ENCODE results near the gene ZNF107. TPM values are rescaled to one million over a fixed set of nuclear protein-coding genes. Genes with fewer than 3 reads are reported as not detected.
"Not testable (repeated sequence)": the region's sequence is repeated elsewhere in the genome, so short reads cannot be mapped to it uniquely, and the experiment has no call there.

Gene ZNF107
- total RNA-seq, 4 donors from 2014 or later: 3.6 to 9.0 (median 6.4) TPM

DNA sequence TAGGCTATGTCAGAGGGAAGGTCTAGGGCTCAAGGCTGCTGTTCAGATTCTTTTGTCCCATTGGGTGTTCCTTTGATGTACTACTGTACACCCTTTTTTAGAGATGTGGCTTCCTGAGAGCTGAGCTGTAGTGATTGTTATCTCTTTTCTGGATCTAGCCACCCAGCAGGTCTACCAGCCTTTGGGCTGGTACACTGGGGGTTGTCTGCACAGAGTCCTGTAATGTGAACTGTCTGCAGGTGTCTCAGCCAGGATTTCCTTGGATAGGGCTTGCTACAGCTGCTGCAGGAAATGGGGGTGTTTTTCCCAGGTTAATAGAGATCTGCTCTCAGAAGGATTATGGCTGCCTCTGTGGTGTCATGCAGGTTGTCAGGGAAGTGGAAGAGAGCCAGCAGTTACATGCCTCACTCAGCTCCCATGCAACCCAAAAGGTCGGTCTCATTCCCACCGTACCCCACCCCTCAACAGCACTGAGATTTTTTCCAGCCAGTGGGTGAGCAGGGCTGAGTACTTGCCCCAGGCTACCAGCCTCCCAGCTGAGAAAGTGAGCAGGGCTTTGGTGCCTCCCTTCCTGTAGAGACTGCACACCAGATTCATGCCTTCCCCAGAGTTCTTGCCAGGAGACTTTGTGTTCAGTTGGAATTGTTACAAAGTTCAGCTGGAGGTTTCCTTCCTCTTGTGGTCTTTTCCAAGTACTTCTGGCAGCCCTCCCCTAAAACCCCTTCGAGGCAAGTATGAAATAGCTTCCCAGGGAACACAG is 63.3 kb downstream of the ZNF107 start:
- H3K4me1 ChIP-seq: no peaks in the 10 kb centered on the region
- H3K9me3 ChIP-seq: peaks cover 0 to 28% (median 0%) of the 10 kb centered on the region in 4 donors

DNA sequence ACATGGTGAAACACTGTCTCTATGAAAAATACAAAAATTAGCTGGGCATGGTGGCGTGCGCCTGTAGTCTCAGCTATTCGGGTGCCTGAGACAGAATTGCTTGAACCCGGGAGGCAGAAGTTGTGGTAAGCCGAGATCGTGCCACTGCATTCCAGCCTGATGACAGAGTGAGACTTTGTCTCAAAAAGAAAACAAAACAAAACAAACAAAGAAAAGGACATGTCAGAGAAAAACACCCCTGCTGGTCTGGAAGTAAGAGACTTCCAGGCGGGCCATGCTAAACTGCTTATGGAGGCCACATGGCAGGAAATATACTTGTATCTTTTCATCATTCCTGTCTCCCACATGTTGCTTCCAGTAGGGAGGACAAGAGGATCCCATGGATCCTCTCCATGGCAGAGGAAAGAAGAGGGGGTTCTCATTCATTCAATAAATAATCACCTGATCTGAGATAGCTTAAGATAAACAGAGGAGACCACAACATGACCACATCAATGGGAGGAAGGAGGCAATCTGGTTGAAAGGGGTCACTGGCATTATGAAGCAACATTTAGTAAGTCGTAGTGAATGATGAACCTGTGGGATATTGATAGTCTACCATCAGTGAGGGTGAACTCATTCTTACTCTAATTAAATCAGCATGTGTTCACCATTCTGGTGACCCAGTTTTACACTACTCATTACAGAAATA is 67.8 kb downstream of the ZNF107 start:
- peaks cover 0 to 22% (median 0%) of the 10 kb centered on the region in 4 donors for H3K9me3 ChIP-seq
- H3K4me1 ChIP-seq: no peaks in the 10 kb centered on the region
- TF ChIP-seq, protein P1, sequence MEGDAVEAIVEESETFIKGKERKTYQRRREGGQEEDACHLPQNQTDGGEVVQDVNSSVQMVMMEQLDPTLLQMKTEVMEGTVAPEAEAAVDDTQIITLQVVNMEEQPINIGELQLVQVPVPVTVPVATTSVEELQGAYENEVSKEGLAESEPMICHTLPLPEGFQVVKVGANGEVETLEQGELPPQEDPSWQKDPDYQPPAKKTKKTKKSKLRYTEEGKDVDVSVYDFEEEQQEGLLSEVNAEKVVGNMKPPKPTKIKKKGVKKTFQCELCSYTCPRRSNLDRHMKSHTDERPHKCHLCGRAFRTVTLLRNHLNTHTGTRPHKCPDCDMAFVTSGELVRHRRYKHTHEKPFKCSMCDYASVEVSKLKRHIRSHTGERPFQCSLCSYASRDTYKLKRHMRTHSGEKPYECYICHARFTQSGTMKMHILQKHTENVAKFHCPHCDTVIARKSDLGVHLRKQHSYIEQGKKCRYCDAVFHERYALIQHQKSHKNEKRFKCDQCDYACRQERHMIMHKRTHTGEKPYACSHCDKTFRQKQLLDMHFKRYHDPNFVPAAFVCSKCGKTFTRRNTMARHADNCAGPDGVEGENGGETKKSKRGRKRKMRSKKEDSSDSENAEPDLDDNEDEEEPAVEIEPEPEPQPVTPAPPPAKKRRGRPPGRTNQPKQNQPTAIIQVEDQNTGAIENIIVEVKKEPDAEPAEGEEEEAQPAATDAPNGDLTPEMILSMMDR (IDR thresholded peaks at IDR 0.05): no peak
- TF ChIP-seq POLR2A (IDR thresholded peaks at IDR 0.05) (no peak), EP300 (IDR thresholded peaks at IDR 0.05) (no peak)
- 91 to 92% methylated on average over 8 of the region's 8 CpGs for WGBS, 2 donors
- no peak overlapping the region for H3K4me3 ChIP-seq
- no peaks in the 10 kb centered on the region for H3K36me3 ChIP-seq
- DNase-seq (ENCODE audit: low spot score in 2 of 2): no peak
- no peaks in the 10 kb centered on the region for H3K27me3 ChIP-seq
- H3K27ac ChIP-seq: no peak overlapping the region

More for the DNA sequence above, 63.3 kb downstream of the ZNF107 start:
- 71 to 81% methylated on average over 3 of the region's 3 CpGs for WGBS, 2 donors
- no peak for DNase-seq (ENCODE audit: low spot score in 2 of 2)
- no peak overlapping the region for H3K4me3 ChIP-seq
- H3K27me3 ChIP-seq: no peaks in the 10 kb centered on the region
- no peak overlapping the region for H3K27ac ChIP-seq
- no peak for TF ChIP-seq POLR2A (IDR thresholded peaks at IDR 0.05)
- no peak for TF ChIP-seq EP300 (IDR thresholded peaks at IDR 0.05)
- TF ChIP-seq, protein P1 (IDR thresholded peaks at IDR 0.05): no peak
- no peaks in the 10 kb centered on the region for H3K36me3 ChIP-seq

DNA sequence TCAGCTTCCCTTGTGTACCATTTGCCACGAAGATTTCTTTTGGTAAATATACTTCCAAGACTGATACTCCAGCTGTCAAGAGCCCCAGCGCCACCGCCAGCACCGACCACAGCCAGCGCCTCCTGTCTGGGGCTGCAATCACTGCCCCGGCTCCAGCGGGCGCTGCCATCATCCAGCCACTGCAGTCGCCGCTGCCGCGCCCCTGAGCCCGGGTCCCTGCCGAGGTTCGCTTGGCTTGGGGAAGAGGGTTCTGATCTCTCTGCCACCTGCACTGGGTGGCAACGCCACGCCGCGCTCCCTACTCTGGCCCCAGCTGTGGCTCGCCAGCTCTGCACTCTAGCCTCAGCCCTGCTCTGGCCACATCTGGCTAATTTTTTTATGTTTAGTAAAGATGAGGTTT is 70.6 kb downstream of the ZNF107 start:
- 91 to 97% methylated on average over 19 to 20 of the region's 20 CpGs for WGBS, 2 donors
- TF ChIP-seq EP300 (IDR thresholded peaks at IDR 0.05) (no peak), POLR2A (IDR thresholded peaks at IDR 0.05) (no peak)
- Histone ChIP-seq H3K27ac (no peak overlapping the region), H3K4me1 (no peaks in the 10 kb centered on the region), H3K9me3 (peaks cover 0 to 17% (median 0%) of the 10 kb centered on the region in 4 donors), H3K27me3 (no peaks in the 10 kb centered on the region), H3K4me3 (no peak overlapping the region), H3K36me3 (no peaks in the 10 kb centered on the region)
- DNase-seq (ENCODE audit: low spot score in 2 of 2): no peak

DNA sequence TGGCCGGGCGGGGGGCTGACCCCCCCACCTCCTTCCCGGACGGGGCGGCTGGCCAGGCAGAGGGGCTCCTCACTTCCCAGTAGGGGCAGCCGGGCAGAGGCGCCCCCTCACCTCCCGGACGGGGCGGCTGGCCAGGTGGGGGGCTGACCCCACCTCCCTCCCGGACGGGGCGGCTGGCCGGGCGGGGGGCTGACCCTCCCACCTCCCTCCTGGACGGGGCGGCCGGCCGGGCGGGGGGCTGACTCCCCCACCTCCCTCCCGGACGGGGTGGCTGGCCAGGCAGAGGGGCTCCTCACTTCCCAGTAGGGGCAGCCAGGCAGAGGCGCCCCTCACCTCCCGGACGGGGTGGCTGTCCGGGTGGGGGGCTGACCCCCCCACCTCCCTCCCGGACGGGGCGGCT is 72.5 kb downstream of the ZNF107 start:
- not testable (repeated sequence) for H3K27me3 ChIP-seq; H3K4me3 ChIP-seq; DNase-seq (ENCODE audit: low spot score in 2 of 2); H3K27ac ChIP-seq; H3K36me3 ChIP-seq; H3K4me1 ChIP-seq
- no CpG with 5 or more reads among the region's 29 CpGs for WGBS, 2 donors
- peaks cover 0 to 17% (median 0%) of the 10 kb centered on the region in 4 donors for H3K9me3 ChIP-seq

DNA sequence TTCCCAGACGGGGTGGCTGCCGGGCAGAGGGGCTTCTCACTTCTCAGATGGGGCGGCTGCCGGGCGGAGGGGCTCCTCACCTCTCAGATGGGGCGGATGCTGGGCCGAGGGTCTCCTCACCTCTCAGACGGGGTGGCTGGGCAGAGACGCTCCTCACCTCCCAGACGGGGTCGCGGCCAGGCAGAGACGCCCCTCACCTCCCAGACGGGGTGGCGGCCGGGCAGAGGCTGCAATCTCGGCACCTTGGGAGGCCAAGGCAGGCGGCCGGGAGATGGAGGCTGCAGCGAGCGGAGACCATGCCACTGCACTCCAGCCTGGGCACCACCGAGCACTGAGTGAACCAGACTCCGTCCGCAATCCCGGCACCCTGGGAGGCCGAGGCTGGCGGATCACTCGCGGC is 73.0 kb downstream of the ZNF107 start:
- H3K27me3 ChIP-seq; H3K4me3 ChIP-seq; H3K36me3 ChIP-seq; H3K27ac ChIP-seq; DNase-seq (ENCODE audit: low spot score in 2 of 2); H3K4me1 ChIP-seq: not testable (repeated sequence)
- WGBS, 2 donors: 94 to 95% methylated on average over 21 to 27 of the region's 29 CpGs
- peaks cover 0 to 17% (median 0%) of the 10 kb centered on the region in 4 donors for H3K9me3 ChIP-seq

DNA sequence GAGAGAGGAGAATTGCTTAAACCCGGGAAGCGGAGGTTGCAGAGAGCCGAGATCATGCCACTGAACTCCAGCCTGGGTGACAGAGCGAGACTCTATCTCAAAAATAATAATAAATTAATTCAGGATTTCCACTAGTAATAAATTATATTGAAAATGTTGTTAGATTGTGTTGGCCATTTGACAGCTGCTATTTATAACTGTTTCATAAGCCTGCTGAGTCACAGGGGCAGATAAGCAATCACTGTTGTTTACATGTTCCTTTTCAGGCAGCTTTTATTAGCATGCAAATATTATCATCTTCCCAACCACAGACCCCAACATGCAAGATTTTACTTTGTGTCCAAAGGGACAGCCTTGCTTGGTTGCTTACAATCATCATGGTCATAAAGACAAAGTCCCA is 78.7 kb downstream of the ZNF107 start:
- H3K9me3 ChIP-seq: peaks cover 0 to 18% (median 0%) of the 10 kb centered on the region in 4 donors
- 90 to 91% methylated on average over 4 of the region's 4 CpGs for WGBS, 2 donors
- H3K27me3 ChIP-seq: no peaks in the 10 kb centered on the region
- H3K4me1 ChIP-seq: no peaks in the 10 kb centered on the region
- no peak for DNase-seq (ENCODE audit: low spot score in 2 of 2)
- TF ChIP-seq, protein P1 (IDR thresholded peaks at IDR 0.05): no peak
- TF ChIP-seq POLR2A (IDR thresholded peaks at IDR 0.05): no peak
- no peak for TF ChIP-seq EP300 (IDR thresholded peaks at IDR 0.05)
- H3K36me3 ChIP-seq: no peaks in the 10 kb centered on the region
- no peak overlapping the region for H3K4me3 ChIP-seq
- no peak overlapping the region for H3K27ac ChIP-seq

All from tibial nerve (tissue), 4 donors.